ENCODE data around the gene FUT8. TPM values are rescaled to one million over a fixed set of nuclear protein-coding genes. Genes with fewer than 3 reads are reported as not detected.

The FUT8 gene
- total and polyA plus RNA-seq, 2 of the 8 experiments (the other 6 are each of a cell fraction or from before 2014, with no cell fraction given): 10.5 to 25.1 TPM

- no peak overlapping the region for H2AFZ ChIP-seq (ENCODE audit: low read length)
- H3K4me3 ChIP-seq (ENCODE audit: extremely low read depth in 1 of 4, insufficient read depth in 2 of 4, low read depth in 3 of 4, low read length in 4 of 4): no peak overlapping the region
- no peaks in the 10 kb centered on the region for H3K23me2 ChIP-seq (ENCODE audit: low read depth, low read length)
- no peaks in the 10 kb centered on the region for H4K20me1 ChIP-seq (replicated peaks in 1 of 2; ENCODE audit: control insufficient read depth in 1 of 2, insufficient read depth in 2 of 2, low read length in 2 of 2)
- no peak overlapping the region for H2BK5ac ChIP-seq (ENCODE audit: low read depth, low read length)
- H4K91ac ChIP-seq (replicated peaks; ENCODE audit: insufficient read length, low read length): no peak overlapping the region
- H2BK120ac ChIP-seq (replicated peaks; ENCODE audit: low read depth, low read length): no peak overlapping the region
- H3K4ac ChIP-seq (replicated peaks; ENCODE audit: insufficient read length, low read depth, low read length): no peak overlapping the region
- H3K4me2 ChIP-seq (ENCODE audit: insufficient read depth in 1 of 2, low read depth in 2 of 2, low read length in 2 of 2): no peak overlapping the region
- no peak overlapping the region for H3K27ac ChIP-seq (ENCODE audit: low read depth, low read length)
- H3K9me3 ChIP-seq (ENCODE audit: insufficient read depth in 2 of 2, low read depth in 1 of 2, low read length in 1 of 2): peaks cover 9 to 15% of the 10 kb centered on the region in 2 experiments; a peak in 2 of 4 replicates
- H4K8ac ChIP-seq (ENCODE audit: extremely low read depth, insufficient read depth, low read length): no peak overlapping the region
- no peaks in the 10 kb centered on the region for H3K4me1 ChIP-seq (replicated peaks in 1 of 4; ENCODE audit: control insufficient read depth in 3 of 4, insufficient read depth in 4 of 4, low read length in 3 of 4)
- H2BK20ac ChIP-seq (ENCODE audit: low read length): no peak overlapping the region
- DNase-seq (ENCODE audit: low read depth in 1 of 2, low spot score in 2 of 2) (no peak), FAIRE-seq (no peak)
- POLR2A ChIA-PET (ENCODE audit: partially characterized antibody): no interaction called here
- H3K23ac ChIP-seq (ENCODE audit: insufficient read length): no peak overlapping the region
- no peak overlapping the region for H4K5ac ChIP-seq (ENCODE audit: insufficient read length, low read depth, low read length)
- H3K9ac ChIP-seq (replicated peaks in 1 of 4; ENCODE audit: extremely low read depth in 1 of 4, low read depth in 3 of 4, low read length in 3 of 4): no peak overlapping the region
- CTCF ChIA-PET (ENCODE audit: partially characterized antibody): no interaction called here
- H2BK12ac ChIP-seq (ENCODE audit: low read depth, low read length): no peak overlapping the region
- no peak overlapping the region for H2BK15ac ChIP-seq (ENCODE audit: low read length)
- peaks cover 0 to 10% (median 0%) of the 10 kb centered on the region in 4 experiments; a peak in 1 of 8 replicates for H3K36me3 ChIP-seq (ENCODE audit: control insufficient read depth in 2 of 4, insufficient read depth in 4 of 4, low read length in 3 of 4)
- H3K18ac ChIP-seq (ENCODE audit: extremely low read depth, low read length): no peak overlapping the region
- no peak overlapping the region for H2AK5ac ChIP-seq (ENCODE audit: low read depth, low read length)
- TF ChIP-seq KDM4A (IDR thresholded peaks at IDR 0.05; ENCODE audit: low read depth, low read length, severe bottlenecking): no peak
- TF ChIP-seq HDAC6 (IDR thresholded peaks at IDR 0.05; ENCODE audit: low read depth, low read length): no peak
- no peak for TF ChIP-seq CEBPB (IDR thresholded peaks at IDR 0.05; ENCODE audit: low read depth, low read length)
- TF ChIP-seq E2F6 (IDR thresholded peaks at IDR 0.05): no peak
- no peak for TF ChIP-seq RXRA (IDR thresholded peaks at IDR 0.05; ENCODE audit: insufficient read depth, low read depth, low read length)
- TF ChIP-seq CBX8 (IDR thresholded peaks at IDR 0.05; ENCODE audit: borderline replicate concordance, low read depth, low read length): no peak
- no peak for TF ChIP-seq CTCF (IDR thresholded peaks at IDR 0.05; ENCODE audit: control extremely low read depth in 1 of 3, insufficient read depth in 1 of 3, low read depth in 1 of 3, low read length in 3 of 3)
- no peak overlapping the region for H3K56ac ChIP-seq (replicated peaks; ENCODE audit: insufficient read length, low read depth, low read length)
- no peaks in the 10 kb centered on the region for H3K27me3 ChIP-seq (replicated peaks in 1 of 4; ENCODE audit: control insufficient read depth in 3 of 4, extremely low read depth in 1 of 4, insufficient read depth in 3 of 4, low read length in 3 of 4)
- no peaks in the 10 kb centered on the region for H3K79me2 ChIP-seq (ENCODE audit: control insufficient read depth in 1 of 2, insufficient read depth in 2 of 2, low read length in 2 of 2)
- 87% methylated on average over 5 of the region's 5 CpGs; no CpG with 5 or more reads in 1 of the 2 experiments for WGBS, 2 experiments (ENCODE audit: extremely low coverage in 1 of 2, insufficient coverage in 1 of 2, insufficient read length in 1 of 2, insufficient replicate concordance in 2 of 2, low coverage in 1 of 2, low lambda C conversion rate in 2 of 2, missing lambda C conversion rate in 1 of 2)
- H3K14ac ChIP-seq (ENCODE audit: insufficient read length): no peak overlapping the region
- H3K79me1 ChIP-seq (ENCODE audit: low read depth, low read length): no peaks in the 10 kb centered on the region
These were observed 308.2 kb downstream of the FUT8 start for GRCh38 chr14:65720743-65721142.

Measured in H1 (cell line).